Dermis microvascular lymphatic vessel endothelial cell (primary cell): ENCODE data around the gene PGM1. TPM values are rescaled to one million over a fixed set of nuclear protein-coding genes. Genes with fewer than 3 reads are reported as not detected.
A peak's percentile ranks its signal among the peaks of the same experiment; 100 is the strongest.

Source experiments
- DNase-seq, 2 donors: peaks; one replicate each; pipeline versions ENCODE4 v3.0.0 to v3.0.0-alpha.2; 2010; ENCODE audit warnings: low read depth in 2 of 2
- total RNA-seq: library from RNA; depleted of rRNA; stranded (reverse); fragments of >200 nt; gene quantifications from 2 replicates; pipeline ENCODE4 v1.2.1, GENCODE V29; 2014

PGM1 gene
- total RNA-seq, 1 donor from 2014 or later: 43.1 TPM

DNA sequence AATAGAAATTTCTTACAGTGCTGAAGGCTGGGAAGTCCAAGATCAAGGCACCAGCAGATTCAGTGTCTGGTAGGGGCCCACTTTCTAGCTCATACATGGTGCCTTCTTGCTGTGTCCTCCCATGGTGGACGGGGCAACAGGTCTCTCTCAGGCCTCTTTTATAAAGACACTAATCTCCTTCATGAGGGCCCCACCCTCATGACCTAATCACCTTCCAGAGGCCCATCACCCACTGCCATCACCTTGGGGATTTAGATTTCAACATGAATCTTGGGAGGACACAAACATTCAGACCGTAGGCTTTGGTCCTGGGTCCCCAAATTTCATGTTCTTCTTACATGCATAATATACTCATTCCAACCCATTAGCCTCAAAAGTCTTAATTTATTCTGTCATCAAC is 71.5 kb downstream of the PGM1 start:
- DNase-seq: no peak

DNA sequence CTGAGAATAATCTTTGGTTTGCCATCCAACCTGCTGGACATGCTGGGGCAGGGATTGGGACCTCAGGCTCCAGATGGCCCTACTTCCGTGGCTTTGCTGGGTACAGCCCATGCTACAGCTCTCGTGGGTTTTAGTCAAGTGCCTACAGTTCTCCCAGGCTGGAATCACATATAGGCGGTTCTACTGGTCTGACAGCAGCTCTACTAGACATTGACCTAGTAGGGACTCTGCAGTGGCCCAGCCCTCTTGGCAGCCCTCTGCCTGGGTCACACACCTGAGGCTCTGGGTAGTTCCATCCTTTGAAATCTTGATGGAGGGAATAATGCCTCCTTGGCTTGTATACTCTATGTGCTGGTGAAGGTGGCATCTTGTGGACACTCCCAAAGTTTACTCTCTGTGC is 72.2 kb downstream of the PGM1 start:
- no peak for DNase-seq

DNA sequence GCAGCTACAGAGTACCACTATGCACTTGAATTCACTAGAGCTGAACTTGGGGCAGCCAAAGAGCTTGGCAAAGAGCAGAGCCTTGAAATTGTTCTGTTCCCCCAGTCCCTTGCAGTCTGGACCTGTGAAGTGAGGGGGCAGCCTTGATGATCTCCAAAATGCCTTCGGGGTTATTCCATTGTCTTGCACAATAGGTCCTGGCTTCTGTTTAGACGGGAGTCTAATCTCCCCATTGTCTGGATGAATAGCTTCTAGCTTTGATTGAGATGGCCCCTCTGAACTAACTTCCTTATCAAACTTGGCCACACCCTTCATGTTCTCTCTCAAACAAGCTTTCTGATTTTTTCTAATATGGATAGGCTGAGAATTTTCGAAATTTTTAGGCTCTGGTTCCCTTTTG is 72.6 kb downstream of the PGM1 start:
- DNase-seq: no peak

DNA sequence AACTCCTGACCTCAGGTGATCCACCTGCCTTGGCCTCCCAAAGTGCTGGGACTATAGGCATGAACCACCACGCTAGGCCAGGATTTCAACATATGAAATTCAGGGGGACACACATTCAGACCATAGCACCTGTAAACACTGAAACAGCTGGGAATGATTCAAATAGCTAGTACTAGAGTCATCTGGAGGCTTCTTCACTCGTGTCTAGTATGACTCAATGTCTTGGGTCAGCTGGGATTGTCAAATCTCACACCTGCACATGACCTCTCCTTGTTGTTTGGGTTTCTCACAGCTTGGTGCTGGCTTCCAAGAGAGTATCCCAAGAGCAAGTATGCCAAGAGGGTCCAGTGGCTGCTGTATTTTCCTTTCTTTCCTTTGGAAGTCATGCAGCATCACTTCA is 75.1 kb downstream of the PGM1 start:
- no peak for DNase-seq

DNA sequence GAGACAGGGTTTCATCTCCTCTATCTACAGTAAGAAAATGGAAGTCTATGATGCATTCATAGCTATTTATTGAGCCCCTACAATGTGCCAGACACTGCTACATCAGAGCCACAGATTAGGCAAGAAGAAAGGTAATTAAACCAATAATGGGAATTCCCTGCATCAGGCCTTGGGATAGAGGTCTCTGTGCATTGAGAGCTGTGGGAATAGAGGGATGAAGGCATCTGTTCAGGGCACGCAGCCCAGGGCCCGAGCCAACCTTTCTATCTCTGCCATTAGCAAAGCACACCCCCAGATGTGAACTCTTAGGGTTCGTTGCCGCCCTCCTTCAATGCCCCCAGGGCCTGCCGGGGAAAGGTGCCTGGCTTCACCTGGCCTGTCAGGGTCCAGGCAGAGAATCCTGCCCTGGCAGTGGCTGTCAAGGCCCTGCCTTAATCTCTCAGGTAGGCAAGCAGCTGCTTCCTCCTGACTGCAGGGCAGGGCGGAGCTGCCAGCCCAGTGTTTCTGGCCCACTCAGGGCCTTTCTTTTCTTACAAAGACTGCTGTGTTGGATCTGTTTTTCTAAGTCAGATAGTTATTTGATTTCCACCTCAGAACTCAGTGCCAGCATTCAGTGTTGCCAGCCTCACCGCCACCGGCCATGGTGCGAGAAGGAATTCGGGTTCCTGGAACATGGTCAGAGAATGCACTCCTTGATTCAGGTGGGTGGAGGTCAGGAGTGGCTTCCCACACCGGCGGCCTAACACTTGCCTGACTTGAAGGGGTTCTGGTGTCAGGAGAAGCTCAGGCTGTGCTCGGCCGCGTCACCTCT is 76.1 kb downstream of the PGM1 start:
- no peak for DNase-seq

DNA sequence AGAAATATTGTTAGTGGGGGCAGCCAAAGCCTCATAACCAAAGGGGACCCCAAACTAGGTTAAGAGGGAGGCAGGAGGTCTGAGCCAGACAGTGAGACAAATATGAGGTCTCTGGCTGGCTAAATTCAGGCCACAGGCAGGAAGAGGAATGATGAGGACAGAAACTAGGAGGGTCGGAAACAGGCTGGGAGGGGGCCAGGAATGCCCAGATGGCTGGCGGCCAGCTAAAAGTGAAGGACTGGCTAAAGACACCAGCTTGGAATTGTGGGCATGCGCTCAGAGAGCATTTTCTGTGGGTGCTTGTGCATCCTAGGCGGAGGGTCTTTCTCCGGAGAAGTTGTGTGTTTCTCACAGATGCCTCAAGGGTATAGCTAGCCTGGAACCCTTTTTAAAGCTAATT is 77.0 kb downstream of the PGM1 start:
- no peak for DNase-seq

DNA sequence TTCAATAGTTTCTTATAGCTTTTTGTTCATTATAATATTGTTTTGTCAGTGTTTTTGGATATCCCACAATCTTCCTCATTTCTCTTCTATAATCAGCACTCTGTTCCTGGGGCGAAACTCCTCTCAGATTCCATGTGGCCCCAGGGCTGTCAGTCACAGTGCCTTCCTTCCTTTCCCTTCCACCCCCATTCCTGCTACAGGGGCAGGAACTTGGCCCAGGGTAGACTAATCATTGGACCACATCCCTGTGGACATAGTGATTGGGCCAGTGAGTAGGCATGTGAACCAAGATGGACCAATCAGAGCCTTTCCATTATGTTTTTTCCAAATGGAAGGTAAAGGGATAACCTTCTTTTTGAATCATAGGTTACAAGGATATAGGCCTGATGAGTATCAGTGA is 78.3 kb downstream of the PGM1 start:
- DNase-seq: no peak

DNA sequence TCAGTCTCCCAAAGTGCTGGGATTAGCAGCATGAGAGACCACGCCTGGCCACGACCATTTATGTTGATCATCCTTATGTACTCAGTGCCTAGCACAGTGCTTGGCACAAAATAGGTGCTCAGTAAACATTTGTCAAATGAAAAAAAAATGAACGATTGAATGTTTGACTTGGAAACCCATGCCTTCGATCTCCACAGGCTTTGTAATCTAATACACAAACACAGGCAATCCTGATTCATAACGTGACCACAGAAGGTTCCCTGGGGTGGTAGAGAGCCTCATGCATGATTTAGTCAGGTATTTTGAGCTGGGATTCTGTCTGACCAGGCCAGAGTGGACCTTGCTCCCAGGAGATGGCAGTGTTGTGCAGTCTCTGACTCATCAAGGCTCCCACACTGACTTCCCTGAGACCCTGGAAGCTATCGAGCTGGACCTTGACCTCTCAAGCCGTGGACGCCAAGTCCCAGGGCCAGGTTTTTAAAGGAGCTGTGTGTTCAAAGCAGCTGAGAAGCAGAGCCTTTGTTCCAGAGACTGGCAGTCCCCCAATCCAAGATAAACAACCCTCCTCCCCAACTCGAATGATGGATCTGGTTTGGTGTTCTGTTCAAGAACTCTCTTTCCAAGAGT is 81.1 kb downstream of the PGM1 start:
- peak in 1 of 2 donors; percentile 78 for DNase-seq

DNA sequence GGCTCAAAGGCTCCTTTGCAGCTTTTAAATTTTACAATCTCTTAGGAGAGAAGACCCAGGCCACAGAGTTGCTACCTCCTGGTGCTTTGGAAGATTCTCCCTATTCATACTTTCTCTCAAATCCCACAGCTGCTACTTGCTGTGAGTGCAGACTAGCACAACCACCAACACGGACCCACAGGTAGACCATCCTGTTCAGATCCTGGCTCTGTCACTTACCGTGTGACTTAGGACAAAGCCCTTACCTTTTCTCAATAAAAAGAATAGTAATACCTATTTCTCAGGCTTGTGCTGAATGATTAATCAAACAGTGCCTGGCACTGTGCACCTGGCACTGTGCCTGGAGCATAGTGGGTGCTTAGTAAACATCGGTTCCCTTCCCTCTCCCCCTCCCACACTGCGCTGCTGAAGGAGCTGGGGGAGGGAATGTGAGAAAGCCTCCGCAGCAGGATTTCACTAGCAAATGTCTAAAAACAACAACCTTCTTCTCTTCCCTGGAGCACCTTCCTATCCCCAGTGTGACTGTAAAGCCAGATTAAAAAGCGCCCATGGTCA is 81.7 kb downstream of the PGM1 start:
- DNase-seq: no peak

DNA sequence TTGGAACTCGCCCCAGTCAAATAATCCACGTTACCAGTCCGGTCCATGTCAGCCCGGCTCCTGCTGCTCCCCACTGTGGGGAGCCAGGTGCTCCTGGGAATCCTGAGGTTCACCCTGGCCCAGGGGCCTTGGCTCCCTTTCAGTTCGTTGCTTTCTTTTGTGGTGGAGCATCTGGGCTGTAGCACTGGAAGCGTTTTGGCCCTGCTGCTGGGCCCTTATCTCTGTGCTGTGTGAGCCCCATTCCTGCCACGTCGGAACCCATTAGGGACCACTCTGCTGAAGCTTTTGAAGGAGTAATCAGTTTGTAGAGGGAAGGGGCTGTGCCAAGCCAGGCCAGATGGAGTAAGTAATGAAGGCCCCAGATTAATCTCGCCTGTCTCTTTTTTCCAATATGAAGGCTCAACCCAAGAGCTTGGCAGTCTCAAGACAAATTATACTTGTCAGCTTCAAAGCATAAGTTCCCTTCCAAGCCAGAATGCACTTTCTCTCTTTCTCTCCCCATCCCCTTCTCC is 82.3 kb downstream of the PGM1 start:
- no peak for DNase-seq

DNA sequence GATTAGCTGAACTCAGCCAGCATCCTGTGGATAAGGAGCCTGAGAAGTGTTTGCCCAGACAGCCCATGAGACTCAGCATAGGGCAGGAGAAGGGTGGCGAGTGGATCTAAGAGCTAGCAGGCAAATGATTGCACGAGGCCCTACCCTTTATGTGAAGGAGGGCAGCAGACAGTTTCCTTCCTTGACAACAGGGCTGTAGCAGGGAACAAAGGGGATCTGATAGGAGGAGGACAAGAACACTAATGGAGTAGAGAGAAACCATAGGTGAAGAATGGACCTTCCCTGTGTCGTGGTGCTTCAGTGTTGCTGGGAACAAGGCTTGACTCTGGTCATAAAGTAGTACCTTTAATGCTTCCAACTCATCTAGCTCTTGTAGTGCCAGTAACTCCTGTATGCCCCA is 84.3 kb downstream of the PGM1 start:
- no peak for DNase-seq

DNA sequence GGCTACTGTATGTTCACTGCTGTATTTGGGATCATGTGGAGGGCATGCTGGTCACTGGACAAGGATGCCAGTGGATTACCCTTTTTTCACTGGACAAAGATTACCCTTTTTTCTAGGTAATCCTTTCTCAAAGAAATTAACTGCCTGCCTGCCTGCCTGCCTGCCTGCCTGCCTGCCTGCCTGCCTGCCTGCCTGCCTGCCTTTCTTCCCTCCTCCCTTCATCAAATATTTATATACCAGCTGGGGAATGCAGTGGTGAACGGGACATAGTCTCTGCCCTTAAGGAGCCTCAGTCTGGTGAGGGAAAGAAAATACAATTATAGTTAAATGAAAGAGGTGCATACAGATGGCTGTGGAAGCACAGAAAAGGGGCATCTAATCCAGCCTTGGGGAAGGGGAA is 85.0 kb downstream of the PGM1 start:
- DNase-seq: no peak

DNA sequence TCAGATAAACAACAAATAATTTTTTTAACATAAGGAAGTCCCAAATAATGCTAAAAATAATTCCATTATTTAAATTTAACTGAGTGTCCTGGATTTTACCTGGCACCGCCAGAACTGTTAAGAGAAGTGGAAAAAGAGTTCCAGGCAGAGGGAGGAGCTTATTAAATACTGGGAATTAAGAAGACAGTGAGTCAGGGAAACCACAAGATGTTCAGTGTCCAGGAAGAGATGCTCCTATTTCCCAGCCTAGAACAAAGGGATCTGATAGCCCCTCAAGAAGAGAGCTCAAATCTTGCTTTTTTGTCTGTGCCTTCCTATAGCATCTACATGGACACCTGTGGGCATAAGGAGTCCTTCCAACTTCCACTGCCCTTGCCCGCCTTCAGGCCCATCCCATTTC is 85.9 kb downstream of the PGM1 start:
- no peak for DNase-seq

DNA sequence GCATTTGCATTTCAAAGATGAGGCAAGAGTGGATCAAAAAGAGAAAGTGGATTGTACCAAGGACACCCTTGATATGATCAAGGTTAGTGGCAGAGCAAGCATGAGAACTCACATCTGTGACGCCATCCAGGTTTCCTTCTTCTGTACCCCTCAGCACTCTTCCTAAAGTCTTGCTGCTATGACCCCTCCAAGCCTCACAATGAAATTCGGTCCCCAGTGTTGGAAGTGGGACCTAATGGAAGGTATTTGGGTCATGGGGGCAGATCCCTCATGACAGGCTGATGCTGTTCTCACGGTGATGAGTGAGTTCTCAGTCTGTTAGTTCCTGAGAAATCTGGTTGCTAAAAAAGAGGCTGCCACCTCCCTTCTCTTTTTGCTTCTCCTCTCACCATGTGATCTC is 86.4 kb downstream of the PGM1 start:
- DNase-seq: no peak

DNA sequence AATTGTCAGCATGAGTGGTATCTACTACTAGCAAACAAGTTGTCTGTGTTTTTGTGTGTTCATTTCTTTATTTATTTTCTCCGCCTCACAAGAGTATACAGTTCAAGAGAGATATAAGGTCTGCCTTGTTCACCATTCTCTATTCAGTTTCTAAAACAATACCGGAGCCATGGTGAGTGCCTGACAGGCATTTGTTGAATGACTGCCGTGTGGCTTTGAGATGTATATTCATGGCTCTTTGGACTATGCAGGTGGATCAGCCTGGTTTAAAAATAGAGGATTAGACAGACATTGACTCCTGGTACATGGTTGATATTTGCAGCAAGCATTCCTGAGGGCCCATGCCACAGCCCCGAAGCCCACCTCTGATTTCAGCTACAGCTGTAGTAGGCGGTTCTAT is 89.7 kb downstream of the PGM1 start:
- DNase-seq: no peak

DNA sequence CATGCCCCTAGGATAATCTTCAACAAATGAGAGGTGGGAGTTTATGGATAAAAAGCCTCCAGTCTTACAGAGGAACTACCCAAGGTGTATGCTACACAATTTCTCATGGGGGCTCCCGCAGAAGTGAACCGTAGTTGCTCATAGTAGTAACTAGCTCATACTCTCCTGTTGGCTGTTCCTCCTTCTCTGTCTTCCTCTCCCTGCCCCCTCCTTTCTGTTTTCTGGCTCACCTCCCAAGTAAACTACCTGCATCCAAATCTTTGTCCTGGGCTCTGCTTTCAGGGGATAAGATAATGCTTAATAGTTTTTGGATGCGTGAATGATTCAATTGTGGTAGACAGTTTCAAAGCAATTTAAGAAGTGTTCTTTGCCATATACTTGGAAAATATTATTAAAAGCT is 90.5 kb downstream of the PGM1 start:
- DNase-seq: no peak

DNA sequence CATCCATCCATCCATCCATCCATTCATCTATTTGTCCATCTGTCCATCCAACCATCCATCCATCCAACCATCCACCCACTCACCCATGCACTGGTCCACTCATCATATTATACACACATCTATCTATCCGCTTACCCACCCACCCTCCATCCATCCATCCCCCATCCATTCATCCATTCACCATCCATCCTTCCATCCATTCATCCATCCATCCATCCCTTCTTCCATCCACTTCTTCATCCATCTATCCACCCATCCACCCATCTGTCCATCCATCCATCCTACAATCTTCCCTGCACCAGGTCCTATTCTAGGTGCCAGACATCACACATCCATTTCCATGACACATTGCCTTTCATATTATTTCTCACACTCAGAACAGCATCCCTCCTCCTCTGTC is 93.5 kb downstream of the PGM1 start:
- DNase-seq: no peak

DNA sequence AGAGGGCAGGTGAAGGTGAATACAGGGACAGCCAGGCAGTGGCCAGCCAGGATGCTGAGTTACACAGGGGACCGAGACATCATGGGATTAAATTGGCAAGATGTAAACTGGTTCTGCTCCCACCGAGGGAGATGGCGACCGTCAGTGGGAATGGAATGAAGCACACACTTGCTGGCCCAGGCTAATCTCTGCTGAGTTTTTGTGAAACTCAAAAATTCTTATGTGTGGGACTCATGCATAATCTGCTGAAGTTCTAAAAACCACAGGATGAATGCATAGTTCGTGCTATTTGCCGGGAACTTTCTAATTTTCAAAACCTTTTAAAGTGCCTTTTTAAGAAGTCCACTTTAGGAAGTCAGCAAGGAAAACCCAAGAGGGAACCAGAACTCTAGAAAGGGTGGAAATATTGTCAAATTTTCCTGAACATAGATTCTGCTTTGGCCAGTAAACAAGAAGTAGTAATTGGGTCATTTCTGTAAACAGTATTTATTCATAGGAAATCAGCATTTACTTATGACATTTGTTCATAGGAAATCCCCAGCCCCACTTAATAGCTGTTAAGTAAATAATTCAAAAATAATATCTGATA is 95.2 kb downstream of the PGM1 start:
- DNase-seq: no peak

DNA sequence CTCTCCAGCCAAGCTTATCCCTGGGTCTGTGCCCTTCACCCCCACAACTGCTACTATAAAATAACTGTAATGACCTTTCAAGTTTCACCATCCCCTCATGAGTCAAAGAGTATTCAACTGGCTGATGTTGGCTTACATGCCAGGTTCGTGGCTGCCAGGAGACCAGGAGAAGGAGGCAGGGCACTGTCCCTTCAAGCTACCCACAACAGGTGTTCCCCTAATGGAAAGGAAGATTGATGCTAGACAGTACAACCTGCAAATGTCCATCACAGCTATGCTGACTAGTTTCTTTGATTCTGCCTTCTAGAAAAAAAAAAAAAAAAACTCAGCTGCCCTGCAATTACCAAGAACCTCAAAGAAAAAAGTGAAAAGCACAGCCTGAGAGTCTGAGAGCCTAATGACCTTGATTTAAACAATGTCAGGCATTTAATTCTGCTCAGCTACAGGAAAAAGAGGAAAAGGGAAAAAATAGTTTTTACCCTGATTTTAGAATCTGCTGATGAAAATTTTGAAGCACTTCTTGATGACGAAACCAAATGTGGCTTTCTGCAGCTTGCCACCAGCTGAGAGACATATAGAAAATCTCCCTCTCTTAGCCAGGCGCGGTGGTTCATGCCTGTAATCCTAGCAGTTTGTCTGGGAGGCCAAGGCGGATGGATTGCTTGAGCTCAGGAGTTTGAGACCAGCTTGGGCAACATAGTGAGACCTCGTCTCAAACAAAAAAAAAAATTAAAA is 97.9 kb downstream of the PGM1 start:
- DNase-seq: no peak

DNA sequence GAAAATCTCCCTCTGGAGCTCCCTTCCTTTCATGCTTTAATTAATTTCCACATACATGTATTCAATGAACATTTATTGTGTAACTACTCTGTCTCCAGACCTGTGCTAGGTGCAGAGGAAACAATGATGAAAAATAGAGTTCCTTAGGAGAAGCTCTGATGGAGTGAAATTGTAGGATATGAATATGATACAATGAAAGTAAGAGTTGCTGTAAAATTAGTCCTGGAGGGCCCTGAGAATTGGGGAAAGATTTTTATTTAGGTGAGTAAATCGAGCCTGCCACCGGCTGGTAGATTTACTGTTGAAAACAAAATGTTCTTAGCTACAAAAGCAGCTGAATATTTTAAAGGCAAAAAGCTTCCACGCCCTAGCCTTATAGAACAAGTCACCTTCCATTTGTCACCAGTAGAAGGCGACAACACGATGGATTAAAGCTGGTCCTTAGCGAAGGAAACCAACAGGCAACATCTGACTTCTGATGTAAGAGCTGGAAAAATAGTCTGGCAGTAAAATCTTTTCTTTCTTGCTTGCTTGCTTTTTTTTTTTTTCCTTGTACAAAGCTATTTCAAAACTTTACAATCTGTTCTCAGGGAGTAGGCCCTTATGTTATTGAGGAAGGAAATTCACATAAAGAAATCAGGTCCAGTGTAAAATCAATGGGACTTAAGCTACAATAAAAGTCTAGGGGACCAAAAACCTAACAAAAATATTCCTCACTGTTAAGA is 98.7 kb downstream of the PGM1 start:
- peak; percentile 60 to 94 for DNase-seq

DNA sequence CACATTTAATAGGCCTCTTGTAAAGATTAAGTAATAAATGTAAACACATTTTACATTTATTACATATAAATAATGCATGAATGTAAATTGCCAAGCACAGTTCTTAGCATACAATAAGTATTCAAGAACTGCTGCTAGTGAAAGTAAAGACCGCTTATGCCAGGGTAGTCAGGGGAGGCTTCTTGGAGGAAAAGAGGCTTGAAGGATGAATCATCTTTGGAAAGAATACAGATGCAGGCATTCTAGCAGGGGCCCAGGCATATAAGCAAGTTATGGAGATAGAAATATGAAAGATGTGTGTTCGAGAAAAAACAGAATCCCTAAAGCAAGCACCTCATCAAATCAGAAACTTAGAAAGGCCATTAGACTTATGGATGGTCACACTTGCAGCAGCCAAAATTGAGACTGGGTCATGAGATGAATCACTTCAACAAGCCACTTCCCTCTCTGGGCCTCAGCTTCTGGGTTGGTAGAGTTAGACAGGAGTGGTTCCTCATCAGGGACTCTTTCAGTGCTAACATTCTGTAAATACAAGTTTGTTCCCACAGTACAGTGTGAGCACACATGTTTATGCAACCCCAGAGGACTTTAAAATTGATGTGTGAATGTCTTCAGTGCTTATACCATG is 100.8 kb downstream of the PGM1 start:
- peak in 1 of 2 donors; percentile 22 for DNase-seq
